Cardiac septum (tissue), 1 donor: ENCODE data around the gene MRPS5. TPM values are rescaled to one million over a fixed set of nuclear protein-coding genes. Genes with fewer than 3 reads are reported as not detected.

Experiments
- DNase-seq: peaks from one replicate; pipeline ENCODE4 v3.0.0-alpha.2; 2020; ENCODE audit warnings: low spot score
- intact Hi-C: fragments of 100-400 bp; cut with DNase I; formaldehyde crosslinking; loops from one replicate; pipeline ENCODE4 v1.14.0; 2022
- long read RNA-seq: library from polyadenylated mRNA; unstranded; transcript quantifications from one replicate; pipeline ENCODE4 v2.0.0, GENCODE V29; 2021
- total RNA-seq: library from RNA; stranded (reverse); fragmentation: NEBNext Ultra II Directional; extraction: Animal tissue kit (Norgen Biotek cat#: 25700); gene quantifications from one replicate; pipeline ENCODE4 v1.2.1, GENCODE V29; 2021
- donor health status: DM: no; HTN: no; CAD: no.

Gene MRPS5
- 69.4 TPM for total RNA-seq
- long read RNA-seq, transcript MRPS5-201 (12 exons, 1,652 nt), result major isoform, 96 of 131 reads
- long read RNA-seq, partial matches to known transcripts, result 20 of 131 reads
- long read RNA-seq, other reads (novel, unspliced or antisense), result 10 of 131 reads

DNA sequence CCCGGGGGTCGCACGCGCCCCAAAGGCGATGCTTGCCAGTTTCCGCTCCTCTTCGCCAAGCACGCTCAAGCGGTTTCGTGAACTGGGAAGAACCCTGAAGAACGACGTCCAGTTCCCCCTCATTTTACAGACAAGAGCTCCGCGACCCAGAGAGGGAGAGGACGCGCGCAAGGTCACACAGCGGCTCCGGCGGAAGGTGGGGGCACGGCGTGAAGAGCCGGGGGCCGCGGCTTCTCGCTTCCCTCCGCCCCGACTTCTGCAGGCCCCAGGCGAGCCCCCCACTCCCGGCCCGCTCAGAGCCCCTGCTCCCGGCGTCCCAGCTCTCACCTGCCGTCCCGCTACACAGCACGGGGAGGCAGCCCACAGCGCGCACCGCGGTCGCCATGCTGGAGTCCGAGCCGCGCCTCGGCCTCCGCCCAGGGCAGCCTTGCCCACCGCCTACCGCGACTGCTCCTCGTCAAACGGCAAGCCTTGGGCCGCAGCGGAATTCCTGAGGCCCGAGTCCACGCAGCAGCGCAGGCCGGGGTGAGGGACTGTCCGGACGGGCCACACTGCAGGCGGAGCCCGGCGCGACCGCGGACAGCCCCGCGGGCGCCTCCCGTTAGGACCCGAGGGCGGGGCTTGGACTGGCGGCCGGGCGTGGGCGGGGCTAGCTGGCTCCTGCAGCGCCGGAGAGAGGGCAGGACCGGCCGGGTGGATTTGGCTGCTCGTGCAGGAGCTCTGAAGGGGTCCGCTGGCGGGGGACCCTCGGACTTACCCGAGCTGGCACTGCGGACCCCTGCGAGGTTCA is at the start of gene MRPS5:
Gene MRPS5 (minus strand): TSS at position 402 of the 790 bp plus-strand sequence. CDS start 17 bp downstream, at position 385.
- peak; percentile 95 for DNase-seq
- intact Hi-C loops, result loop anchor here (2.0 to 5.0 kb wide), 3 partner anchors 37 to 86 kb away; partner anchors contain the start of genes ZNF2, ZNF514 and ZNF892

DNA sequence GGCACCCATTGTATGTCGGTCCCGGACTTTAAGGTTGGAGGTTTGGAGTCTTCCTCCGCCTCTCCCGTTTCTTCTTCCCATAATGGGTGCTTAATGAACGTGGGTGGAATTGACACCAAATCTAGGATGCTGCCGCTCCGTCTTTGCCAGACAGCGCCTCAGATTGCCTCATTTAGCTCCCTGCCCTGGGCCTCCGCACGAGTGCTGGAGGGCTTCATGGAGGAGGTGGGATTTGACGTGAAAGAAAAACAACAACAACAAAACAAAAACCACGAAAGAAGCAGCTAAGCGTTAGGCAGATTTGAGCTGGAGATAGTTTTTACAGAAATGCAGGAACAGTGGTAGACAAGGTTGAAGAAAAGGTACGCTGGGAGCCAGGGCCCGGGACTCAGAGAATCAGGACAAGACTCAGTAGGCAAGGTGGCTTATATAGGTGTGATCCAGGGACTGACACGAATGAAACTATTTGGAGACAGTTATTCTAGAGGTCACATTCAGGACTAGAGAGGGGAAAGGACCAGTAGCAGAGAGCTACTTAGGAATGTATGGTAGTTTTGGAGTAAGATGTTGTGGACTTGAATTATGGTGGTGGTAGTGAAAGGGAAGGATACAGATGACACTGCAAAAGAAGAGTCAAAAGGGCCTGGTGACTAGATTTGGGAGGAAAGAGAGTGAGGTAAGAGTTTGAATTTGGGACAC is 44.6 kb upstream of the MRPS5 start:
- intact Hi-C loops, result no loop called here
- DNase-seq, result no peak

DNA sequence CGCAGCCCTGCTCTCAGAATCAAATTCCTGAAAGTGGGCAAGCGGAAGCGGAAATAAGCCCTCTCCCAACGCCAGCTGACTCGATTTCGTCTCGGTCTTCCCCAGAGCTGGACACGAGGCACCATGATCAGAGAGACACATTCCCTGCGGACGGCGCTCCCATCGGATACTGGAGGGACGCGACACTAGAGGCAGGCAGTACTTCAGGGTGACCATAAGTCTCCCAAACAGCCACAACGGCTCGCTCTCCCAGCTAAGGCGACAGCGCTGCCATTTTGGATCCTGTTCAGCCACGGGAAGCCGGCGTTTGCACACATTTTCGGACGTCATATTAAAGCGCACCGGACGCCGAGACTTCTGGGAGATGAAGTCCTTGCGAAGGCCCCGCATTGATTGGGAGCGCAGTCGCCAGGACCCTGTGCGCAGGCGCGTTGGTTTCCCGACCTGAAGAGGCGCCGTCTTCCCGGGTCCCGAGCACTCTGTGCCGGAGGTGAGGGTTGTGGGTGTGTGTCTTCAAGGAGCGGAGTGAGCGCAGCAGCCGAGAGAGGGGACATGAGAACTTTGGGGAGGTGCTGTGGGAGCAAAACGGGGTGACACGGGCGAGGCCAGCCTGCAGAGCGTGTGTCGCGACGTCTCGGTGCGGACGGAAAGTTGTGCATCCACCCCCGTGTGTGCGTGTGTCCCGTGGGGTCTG is 43.9 kb upstream of the MRPS5 start, which contains the start of gene ZNF2:
Gene ZNF2 (plus strand): TSS at position 439 of the 694 bp plus-strand sequence. CDS start 10,418 bp downstream, outside the sequence.
- DNase-seq, result peak; percentile 98
- intact Hi-C loops, result loop anchor here (1.0 to 2.0 kb wide), 2 partner anchors 42 to 45 kb away; partner anchors contain the start of genes MRPS5 and ZNF892

DNA sequence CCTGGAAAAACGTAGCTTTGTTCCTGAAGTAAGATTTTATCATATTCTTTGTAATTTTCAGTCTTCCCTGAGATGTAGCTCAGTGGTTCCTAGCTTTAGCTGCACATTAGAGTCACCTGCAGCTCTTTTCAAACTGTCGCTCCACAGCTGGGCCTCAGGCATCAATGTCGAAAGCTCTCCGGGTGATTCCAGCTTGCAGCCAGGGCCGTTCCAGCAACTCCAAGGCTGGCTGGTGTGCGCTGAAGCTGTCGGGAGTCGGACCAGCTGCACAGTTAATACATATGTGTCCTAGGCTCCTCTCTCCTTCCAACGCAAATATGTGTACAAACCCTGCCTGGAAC is 43.4 kb upstream of the MRPS5 start:
- DNase-seq, result no peak
- intact Hi-C loops, result loop anchor here (1.0 to 2.0 kb wide), 2 partner anchors 42 to 44 kb away; partner anchors contain the start of genes MRPS5 and ZNF892

DNA sequence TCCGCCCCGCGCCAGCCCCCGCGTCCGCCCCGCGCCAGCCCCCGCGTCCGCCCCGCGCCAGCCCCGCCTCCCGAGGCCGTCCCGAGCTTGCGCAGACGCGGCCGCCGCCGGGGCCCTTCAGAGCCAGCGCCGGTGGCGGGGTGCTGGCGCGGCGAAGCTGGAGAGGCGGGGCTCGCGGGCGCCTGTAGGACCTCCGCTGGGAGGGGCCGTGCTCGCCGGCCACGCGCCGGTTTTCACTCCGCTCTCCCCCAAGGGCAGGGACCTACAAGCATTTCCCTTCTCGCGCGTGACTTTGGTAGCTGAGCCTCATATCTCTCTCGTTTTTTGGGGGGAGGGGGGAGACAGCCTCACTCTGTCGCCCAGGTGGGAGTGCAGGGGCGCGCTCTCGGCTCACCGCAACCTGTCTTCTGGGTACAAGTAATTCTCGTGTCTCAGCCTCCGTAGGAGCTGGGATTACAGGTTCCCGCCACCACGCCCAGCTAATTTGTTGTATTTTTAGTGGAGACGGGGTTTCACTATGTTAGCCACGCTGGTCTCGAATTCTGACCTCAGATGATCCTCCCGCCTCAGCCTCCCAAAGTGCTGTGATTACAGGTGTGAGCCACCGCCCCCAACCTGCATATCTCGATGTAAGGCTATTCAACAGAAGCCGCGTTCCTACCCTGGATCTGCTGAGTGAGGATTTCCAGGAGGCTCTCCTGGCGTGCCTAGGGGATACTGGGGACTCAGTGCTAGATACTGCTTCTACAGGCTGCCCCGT is 38.3 kb upstream of the MRPS5 start, which contains the start of gene ZNF514:
Gene ZNF514 (minus strand): TSS at position 159 of the 760 bp plus-strand sequence. CDS start 6,595 bp downstream, outside the sequence.
- intact Hi-C loops, result loop anchor here (2.0 kb wide), 1 partner anchor 37 kb away; no protein-coding TSS in a partner anchor
- DNase-seq, result peak; percentile 86

DNA sequence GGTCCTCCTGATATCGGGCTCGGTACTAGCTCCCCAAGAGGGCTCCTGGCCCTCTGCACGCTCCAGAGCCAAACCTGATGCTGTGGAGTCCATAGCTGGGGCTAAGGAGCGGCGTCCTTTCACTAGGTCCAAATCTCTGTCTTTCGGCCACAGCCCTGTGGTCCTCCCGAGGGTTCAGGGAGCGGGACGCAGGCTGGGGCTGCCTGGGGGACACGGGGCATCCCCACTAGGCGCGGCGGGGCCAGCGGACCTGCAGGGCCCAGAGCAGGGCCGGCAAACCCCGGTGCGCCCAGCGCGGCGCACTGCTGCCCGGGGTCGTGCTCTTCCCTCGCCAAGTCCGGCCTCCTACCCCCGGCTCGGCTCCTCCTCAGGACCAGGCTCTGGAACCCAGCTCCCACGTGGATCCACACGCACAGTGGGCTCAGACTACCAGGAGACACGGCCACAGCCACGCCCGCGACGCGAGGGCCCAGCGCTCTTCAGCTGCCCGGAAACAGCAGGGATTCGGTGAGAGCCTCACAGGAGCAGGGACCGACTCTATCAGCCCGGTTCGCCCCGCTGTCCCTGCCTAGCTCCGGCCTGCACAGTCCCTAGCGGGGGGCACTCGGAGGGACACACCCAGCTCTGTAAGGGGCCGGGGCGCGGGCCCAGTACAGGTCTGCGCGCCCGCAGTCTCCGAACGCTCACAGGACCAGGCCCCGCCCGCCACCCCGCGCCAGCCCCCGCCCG is 37.4 kb upstream of the MRPS5 start:
- intact Hi-C loops, result loop anchor here (2.0 kb wide), 1 partner anchor 36 kb away; no protein-coding TSS in a partner anchor
- peak; percentile 82 for DNase-seq

DNA sequence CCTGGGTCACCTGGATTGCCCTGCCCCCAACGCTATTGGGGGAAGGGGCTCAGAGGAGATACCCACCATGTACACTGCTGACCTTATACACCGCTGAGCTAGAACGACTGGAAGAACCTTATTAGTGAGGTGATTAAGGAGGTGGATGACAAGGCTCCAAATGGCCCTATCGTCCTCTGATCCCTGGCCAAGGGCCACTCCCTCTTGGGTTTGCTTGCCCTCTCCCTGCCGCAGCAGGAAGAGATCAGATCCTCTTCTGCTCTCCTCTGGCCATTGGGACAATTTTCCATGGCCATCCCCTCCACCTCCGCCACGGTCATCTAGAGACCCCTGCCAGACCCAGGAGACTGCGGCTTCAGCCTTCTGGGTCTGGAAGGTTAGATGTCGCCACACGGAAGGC is 36.8 kb upstream of the MRPS5 start:
- intact Hi-C loops, result loop anchor here (2.0 kb wide), 1 partner anchor 36 kb away; no protein-coding TSS in a partner anchor
- DNase-seq, result no peak

DNA sequence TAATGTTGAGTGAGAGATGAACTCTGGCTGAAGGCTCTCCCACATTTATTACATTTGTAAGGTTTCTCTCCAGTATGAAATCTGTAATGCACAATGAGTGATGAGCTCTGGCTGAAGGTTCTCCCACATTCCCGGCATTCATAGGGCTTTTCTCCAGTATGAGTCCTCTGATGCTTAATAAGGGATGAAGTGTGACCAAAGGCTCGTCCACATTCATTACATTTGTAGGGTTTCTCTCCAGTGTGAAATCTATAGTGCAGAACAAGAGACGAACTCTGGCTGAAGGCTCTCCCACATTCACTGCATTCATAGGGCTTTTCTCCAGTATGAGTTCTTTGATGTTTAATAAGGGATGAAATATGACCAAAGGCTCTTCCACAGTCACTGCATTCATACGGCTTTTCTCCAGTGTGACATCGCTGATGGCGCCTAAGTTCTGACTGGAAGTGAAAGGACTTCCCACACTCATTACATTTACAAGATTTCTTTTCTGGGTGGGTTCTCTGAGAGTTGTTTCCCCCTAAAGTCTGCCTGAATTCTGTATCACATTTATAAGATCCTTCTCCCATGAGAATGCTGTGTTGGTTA is 27.9 kb upstream of the MRPS5 start:
- no peak for DNase-seq
- intact Hi-C loops, result no loop called here

DNA sequence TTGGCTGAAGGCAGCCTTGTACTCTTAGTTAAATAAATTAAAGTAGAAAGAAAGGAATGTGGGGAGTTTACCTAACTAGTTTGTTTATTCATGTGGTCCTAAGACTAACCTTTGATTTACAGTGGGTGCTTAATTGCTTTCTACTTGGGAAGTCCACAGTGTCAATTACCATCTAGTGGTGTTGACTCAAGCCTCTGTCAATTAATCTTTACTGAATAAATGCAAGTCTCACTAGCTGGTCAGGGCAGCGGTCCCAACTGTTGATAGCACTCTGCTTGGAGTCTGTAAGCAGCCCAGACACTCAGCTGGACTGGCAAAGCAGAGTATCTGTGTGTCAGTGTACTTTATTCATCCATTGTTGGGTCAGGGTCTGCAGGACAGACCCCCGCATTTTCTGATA is 22.2 kb upstream of the MRPS5 start:
- intact Hi-C loops, result no loop called here
- DNase-seq, result no peak

DNA sequence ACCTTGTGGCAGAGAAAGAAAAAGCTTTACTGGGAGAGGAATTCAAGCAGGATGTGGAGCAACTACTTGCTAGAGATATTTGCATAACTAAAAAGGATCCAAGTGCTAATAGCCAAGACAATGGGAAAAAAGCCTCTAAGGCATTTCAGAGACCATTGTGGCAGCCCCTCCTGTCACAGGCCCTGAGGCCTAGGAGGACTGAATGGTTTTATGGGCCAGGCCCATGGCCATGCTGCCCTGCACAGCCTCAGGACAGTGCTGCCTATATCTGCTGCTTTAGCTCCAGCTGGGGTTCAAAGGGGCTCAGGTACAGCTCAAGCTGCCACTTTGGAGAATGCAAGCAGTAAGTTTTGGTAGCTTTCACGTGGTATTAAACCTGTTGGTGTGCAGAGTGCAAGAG is 17.1 kb upstream of the MRPS5 start:
- no peak for DNase-seq
- intact Hi-C loops, result no loop called here

DNA sequence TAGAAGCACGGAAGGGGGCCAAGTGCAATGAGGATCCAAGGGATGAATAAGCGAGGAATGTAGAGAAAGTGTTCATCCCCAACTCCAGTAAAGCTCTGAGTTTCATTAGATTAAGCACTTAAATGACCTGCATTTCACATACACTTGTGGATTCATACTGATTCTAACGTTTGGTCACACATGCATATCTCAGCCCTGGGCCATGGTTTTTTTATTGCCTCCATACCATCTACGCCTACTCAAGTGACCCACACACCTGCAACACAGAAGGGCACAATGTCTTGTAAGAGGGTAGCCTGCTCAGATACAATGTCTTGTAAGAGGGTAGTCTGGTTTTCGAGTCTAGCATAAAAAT is 566 bp upstream of the MRPS5 start:
- no peak for DNase-seq
- intact Hi-C loops, result loop anchor here (2.0 to 5.0 kb wide), 2 partner anchors 37 to 85 kb away; partner anchors contain the start of genes ZNF514 and ZNF892

DNA sequence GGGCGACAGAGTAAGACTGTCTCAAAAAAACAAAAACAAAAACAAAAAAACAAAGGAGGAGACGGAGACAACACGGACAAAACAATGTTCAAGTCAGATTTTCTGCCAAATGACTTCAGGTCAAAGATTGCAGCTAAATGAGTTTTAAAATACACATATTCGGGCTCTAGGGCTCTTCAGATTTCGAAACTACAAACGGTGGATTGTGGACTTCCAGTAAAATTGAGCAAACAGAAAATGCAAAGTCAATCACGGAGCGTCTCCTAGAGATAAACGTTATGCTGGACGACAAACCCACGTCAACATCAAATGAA is 558 bp downstream of the MRPS5 start:
- no peak for DNase-seq
- intact Hi-C loops, result loop anchor here (2.0 to 5.0 kb wide), 2 partner anchors 44 to 86 kb away; partner anchors contain the start of genes ZNF2 and ZNF892

DNA sequence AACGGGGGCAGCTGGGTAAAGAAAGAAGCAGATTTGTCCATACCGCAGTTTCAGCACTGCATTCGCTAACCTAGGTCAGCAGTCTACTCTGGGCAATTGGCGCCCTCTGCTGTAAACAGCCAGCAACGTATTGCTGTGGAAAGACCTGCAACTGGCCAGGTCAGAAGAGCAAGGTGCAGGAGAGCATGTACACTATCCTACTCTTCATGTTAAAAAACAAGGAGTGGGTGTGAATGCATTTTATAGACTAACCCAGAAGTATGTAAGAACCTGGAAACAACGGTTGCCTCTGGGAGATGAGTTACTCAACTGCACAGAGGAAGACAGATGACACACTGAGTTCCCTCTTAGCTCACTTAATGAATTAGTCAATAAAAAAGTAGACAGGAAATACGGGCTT is 6.2 kb downstream of the MRPS5 start:
- peak; percentile 85 for DNase-seq
- intact Hi-C loops, result loop anchor here (1.0 to 5.0 kb wide), 2 partner anchors 93 to 128 kb away; no protein-coding TSS in a partner anchor

DNA sequence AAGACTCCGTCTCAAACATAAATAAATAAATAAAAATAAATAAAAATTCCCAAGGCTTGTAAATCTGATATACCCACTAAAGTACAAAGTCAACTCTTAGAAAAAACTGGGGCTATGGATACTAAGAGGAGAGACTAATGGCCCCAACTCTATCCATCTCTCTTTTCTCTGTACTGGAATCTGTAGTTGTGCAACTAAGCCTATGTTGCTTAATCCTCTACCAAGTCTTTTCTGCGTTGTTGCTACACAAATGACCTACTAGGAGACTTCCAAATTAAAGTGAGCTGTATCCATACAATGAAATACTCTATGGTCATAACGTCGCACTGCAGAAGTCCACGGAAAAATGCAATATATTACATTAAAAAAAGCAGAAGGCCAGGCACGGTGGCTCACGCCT is 8.1 kb downstream of the MRPS5 start:
- no peak for DNase-seq
- intact Hi-C loops, result no loop called here

DNA sequence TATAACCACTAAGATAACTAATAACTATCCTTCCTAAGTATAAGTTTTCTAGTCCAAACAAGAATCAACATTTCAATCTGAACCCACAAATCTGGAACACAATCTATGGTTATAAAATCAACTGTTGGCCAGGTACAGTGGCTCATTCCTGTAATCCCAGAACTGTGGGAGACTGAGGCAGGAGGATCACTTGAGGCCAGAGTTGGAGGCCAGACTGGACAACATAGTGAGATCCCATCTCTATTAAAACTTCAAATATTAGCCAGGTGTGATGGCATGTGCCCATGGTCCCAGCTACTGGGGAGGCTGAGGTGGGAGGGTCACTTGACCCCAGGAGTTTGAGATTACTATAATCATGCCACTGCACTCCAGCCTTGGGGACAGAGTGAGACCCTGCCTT is 11.2 kb downstream of the MRPS5 start:
- intact Hi-C loops, result no loop called here
- DNase-seq, result no peak

DNA sequence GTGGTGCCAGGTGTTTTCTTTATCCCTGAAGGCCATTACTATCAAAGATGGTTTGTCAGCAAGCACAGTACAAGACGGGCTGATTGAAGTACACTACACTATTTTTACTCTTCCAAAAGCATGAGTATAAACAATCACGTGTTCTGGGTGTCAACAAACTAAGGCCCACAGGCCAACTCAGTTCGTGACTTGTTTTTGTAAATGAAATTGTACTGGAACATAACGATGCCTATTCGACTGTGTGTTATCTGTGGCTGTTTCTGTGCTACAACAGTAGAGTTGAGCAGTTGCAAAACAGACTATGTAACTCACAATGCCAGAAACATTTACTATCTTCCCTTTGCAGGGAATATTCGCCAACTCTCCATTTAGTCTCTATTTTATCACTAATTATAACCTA is 12.3 kb downstream of the MRPS5 start:
- intact Hi-C loops, result no loop called here
- no peak for DNase-seq

DNA sequence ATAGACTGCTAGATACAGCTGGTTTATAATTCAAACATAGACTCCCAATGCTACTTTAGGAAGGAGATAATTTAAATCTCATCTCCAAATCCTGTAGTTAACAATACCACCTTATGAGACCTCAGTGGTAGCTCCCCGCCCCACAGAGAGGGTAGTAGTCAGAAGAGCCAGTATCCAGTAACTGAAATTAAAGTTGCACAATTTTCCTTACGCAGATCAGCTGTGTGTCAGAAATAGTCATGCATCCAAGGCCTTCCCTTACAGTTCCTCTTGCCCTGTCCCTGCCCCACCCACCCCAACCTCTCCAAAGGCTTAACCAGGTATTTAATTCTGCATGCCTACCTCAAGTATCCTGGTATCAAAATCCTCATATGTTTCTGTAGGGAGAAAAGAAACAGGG is 15.5 kb downstream of the MRPS5 start:
- intact Hi-C loops, result no loop called here
- DNase-seq, result no peak

DNA sequence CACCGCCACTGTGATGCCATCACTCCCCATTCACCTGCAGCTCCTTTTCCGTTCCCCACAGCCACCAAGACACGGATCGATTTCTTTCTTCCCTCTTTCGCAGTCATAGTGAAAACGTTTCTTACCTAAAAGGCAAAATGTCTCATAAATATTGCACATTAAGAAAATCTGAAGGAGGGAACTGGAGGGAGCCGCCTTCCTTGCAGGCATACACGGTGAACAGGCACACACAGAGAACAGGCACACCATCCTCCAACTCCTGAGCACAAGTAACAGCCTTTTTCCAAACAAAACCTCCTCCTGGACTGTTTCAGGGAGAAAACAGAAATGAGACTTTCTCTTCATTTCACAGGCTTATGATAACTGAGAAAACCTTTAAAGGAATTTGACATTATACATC is 17.0 kb downstream of the MRPS5 start:
- intact Hi-C loops, result no loop called here
- no peak for DNase-seq
